Fibroblast of skin of scalp (primary cell): ENCODE measurements around the gene PTPRD.

Experiments used
- DNase-seq: peaks from one replicate; pipeline ENCODE4 v3.0.0-alpha.2; 2013

PTPRD gene

DNA sequence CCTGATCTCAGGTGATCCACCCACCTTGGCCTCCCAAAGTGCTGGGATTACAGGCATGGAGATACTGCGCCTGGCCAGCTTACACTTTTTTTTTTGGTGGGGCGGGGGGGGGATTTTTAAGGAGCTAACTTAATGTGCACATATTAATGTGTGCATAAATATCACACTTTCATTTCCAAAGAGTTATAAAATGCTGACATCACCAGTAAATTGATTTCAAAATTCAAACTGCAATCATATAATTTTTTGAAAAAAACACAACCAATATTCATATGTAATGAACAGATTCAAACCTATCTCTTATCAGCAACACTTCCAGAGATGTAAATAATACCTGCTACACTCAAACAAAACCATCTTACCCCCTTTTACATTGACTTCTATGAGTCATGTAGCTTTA, 1806.7 kb downstream of the PTPRD start:
- no peak for DNase-seq

DNA sequence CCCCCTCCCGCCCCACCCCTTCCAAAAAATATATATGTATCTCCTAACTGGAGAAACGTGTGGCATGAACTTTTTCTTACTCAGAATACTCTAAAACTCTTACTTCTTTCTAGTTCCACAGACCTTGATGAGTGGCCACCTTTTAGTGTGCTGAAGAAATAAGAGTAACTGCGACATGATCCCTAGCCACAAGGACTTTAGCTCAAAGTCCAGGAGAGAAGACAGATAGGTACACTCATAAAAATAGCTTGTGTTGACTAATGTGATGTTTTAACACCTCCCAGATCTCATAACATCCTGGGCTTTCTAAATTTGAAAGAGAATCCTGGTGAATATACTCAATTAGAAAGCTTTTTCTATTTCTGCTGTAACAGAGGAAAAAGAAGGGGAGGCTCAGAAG, 1808.2 kb downstream of the PTPRD start:
- DNase-seq, result no peak

DNA sequence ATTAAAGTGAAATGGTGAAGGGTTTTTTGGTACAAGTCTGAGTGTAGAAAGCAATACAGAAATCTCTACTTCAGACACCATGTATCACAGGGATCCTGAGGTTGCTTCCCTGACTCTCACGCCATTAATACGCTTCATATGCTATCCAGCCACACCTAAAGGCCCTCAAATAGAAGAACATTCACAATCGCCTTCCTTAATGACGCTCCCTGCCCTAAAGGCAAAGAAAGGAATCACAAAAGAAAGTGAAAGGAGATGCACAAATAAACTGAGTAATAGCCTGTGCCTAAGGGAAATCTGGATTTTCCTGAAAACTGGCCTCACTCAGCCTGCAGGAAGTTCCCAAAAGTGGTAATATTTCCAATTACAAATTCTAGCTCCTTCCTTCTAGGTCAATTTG, 1810.6 kb downstream of the PTPRD start:
- no peak for DNase-seq

DNA sequence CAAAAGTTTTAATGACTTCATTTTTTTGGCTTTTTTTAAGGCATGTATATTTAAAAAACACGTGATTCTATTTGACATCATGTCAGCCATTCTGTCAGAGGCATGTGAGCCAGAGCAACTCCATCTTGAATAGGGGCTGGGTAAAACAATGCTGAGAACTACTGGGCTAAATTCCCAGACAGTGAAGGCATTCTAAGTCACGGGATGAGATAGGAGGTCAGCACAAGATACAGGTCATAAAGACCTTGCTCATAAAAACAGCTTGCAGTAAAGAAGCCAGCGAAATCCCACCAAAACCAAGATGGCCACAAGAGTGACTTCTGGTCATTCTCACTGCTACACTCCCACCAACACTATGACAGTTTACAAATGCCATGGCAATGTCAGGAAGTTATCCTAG, 1812.6 kb downstream of the PTPRD start:
- DNase-seq, result no peak

DNA sequence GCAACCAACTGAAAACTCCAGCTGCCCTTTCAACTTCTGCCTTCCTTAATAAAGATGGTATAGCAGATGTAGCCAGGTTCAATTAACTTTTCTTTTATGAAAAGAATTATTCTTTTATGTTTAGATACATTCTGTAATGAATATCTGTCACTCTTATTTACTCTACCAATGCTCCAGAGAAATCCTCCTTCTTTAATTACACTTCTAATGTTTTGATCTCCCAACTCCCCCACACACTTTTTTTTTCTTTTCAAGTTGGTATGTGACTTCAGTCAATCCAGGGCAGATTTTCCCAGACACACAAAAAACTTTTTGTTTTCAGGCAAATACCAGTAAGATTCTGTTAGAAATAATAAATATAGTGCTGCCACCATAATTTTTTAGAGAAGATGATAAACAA, 1813.2 kb downstream of the PTPRD start:
- no peak for DNase-seq

DNA sequence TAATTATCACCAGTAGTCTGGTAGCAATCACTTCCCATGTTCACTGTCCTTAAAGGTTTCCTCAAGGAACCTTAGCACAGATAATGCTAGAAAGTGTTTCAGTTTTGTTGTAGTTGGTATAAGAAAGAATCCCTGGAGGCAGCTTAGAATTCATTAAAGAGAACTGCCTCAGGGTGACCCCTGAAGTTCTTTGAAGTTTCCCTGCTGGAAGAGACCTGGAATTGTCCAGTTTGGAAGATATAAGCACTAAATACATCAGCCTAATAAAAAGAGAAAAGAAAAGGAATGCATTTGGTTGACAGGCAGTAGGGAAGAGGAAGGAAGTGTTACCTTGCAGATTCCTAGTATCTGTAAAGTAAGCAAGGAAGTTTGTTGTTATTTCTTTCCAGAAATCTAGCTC, 1813.6 kb downstream of the PTPRD start:
- no peak for DNase-seq

DNA sequence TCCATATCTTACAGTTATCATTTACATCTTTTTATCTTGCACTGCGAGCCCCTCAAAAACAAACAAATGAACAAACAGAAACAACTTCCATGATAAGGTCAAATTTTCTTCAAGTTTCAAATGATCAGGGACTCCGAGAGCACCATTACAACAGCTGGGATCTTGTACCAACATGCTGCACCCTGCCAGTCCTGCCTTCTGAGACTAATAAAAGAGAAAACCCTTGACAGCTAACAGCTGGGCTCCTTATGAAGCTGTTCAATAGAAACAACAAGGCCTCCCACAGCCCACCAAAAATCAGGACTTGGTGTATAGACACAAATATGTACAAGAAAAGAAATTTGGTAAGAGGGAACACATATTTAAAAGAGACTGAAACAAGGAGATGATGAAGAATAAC, 1828.0 kb downstream of the PTPRD start:
- no peak for DNase-seq

DNA sequence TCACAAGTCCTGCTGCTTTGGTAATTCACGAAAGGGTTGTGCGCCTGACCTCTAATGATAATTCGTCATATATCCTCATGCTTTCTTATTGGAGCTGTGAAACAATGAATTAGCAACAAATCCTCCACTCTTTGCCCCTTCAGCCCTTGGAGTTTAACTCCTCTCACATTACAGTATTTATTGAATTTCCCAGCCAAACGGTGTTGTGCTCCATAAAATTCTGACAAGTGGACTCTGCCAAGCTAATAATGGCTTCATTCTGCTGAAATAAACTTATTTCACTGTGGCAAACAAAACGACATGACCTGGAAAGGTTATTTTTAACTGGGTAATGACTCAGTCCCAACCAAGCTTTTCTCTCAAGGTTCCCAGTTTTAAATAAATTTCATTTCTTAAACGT, 1828.9 kb downstream of the PTPRD start:
- no peak for DNase-seq

DNA sequence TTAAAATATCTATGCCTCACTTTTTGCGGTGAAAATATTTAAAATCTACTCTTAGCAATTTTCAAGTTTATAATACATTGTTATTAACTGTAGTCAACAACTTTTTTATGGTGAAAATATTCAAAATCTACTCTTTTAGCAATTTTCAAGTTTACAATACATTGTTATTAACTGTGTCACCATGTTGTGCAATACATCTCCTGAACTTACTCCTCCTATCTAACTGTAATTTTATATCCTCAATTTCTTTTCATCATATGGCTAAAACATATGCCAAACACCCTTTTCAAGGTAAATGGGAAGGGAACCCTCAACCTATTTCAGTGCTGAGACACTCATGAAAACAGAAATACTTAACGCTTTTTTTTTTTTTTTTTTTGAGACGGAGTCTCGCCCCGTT, 1830.6 kb downstream of the PTPRD start:
- DNase-seq, result no peak

DNA sequence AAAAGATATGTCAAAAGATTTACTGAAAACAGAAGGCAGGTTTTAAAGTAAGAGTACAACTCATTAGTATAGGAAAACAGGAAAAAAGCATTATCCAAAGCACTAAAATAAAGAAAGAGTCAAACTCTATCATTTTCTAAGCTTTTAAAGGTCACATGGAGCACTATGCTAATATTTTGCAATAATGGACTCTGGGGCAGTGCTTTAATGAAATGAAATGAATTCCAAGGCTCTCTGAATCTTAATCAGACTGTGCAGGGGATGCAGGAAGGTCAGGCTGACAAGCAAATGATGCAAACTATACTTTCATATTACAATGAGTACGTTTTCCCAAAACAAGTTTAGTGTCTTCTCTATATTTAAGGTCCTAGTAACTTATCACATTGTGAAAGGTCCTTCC, 1831.3 kb downstream of the PTPRD start:
- no peak for DNase-seq

DNA sequence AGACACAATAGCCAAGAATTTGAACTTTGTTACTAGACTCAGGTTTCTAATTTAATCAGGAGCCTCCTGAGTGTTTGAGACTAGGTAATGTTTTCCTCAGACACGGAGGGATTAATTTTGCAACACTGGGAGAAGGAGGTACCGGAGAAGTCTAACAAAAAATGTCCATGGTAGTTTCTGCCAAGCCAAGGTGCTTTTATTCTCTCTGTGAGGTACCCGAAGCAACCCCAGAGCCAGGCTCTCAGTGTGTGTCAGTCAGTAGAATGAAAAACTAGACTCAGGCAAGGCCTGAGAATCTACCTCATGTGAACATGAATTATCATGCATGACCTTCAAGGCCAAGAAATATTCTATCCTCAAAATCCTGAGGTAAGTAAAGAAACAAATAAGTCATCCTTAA, 1832.4 kb downstream of the PTPRD start:
- DNase-seq, result no peak

DNA sequence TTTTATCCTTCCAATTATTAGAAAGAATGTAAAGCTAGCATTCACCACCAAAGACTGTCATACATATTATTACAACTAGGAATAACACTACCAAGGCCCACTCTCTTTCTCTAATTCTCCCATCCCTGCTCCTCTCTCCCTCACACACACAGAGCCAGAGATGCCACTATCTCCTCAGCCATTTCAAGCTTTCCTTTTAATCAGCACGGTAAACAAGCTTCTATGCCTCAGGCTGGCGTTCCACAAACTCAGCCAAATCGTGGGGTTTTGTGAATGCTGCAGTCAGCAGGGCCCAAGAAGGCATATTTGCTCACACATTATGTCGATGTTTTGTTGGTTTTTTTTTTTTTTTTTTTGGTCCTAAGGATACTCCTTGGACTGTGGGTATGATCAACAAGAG, 1833.3 kb downstream of the PTPRD start:
- no peak for DNase-seq

DNA sequence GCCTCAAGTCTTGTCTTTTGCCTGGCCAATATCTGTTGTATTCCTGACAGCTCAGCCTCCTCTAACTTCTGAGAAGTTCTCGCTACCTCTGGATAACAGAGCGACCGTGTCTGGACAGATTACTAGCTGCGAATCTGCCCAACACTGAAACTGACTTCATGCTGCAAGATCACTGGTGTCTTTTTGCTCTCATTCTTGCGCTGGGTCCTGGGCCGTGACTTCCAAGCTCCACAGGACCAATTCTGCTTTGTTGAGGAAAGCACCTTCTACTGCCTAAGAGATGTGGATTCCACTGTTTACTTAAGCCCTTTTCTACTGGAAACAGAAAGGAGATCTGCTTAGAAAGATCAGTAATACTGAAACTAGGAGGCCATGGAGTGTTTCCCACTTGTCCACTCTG, 1834.4 kb downstream of the PTPRD start:
- DNase-seq, result no peak

DNA sequence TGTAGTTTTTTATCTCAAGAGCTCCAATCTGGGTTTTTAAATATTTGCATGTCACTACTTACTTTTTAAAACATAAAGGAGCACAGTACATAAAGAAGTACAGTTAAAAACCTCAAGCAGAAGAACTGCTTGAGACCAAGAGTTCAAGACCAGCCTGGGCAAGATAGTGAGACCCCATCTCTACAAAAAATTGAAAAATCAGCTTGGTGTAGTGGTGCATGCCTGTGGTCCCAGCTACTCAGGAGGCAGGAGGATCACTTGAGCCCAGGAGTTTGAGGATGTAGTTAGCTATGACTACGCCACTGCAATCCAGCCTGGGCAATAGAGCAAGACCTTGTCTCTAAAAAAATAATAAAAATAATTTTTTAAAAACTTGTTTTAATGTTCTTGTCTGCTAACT, 1840.5 kb downstream of the PTPRD start:
- DNase-seq, result no peak

DNA sequence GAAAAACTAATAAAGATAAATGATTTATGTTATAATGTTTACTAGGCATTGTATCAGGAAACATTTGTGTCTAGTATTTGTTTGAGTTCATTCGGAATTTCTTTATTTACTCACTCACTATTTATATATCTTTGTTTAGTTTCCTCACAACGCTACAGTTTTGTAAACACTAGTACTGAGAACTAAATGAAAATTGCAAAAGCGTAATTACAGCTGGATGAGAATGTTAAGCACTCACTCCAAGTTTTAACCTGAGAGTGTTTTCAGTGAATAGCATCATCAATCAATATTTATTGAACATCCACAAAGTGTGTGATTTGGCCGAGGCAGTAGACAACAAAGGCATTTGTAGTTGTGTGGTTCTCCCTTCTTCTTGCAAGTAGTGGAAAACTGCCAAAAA, 1843.6 kb downstream of the PTPRD start:
- no peak for DNase-seq

DNA sequence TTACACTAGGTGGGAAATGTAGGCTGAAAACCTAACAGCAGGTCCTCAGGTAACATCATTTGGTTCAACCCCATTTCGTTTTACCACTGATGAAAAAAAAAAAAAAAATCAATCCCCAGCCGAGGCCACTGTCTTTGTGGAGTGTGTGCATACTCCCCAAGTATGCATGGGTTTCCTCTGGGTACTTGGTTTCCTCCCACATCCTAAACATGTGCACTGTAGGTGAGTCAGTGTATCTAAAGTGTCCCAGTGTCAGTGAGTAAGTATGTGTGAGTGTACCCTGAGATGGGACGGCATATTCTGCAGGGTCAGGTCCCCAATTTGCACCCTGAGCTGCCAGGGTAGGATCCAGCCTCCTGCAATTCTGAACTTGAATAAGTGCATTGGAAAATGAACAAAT, 1846.7 kb downstream of the PTPRD start:
- DNase-seq, result no peak

DNA sequence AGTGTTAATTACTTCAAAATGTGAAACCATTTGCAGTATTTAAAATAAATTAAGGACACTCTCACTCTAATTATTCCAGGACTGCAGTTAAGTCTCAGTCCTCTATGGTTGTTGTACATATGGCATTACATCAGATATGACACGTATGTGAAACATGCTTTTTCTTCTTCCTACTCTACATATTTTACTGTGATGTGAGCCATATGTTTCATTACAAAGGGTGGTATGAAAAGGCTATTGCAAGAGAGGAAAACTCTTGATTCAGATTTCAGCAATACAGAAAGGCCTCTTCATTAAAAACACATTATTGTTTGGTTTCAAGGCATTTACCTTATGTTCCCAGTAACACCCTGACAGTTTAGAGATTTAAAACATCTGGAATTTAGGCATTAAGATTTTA, 1848.8 kb downstream of the PTPRD start:
- peak; percentile 81 for DNase-seq

DNA sequence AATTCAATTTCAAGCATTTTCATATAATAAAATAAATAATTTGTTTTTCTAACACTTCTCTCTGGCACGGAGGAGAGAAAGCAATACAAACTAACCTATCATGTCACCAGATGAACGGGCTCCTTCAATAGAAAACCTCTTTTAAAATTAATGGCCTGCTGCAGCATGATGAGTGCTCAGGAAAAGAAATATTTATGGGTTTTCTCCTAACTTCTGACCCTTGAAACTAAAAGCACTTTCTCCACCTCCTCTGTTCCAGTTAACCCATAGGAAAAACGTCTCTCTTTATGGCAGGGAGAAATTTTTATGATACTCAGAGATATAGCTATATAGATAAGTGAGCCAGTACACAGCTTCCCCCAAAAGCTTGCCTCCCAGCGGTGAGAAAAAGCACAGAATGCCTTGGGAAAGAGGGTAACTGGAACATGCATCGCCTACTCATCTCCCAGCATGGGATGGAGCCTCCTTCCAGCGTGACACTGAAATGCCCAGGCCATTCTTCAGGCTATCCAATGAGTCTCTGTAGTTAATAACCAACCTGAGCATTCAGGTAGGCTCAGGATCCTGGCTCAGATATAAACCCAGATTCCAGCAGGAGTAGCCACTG, 1850.2 kb downstream of the PTPRD start:
- DNase-seq, result no peak

DNA sequence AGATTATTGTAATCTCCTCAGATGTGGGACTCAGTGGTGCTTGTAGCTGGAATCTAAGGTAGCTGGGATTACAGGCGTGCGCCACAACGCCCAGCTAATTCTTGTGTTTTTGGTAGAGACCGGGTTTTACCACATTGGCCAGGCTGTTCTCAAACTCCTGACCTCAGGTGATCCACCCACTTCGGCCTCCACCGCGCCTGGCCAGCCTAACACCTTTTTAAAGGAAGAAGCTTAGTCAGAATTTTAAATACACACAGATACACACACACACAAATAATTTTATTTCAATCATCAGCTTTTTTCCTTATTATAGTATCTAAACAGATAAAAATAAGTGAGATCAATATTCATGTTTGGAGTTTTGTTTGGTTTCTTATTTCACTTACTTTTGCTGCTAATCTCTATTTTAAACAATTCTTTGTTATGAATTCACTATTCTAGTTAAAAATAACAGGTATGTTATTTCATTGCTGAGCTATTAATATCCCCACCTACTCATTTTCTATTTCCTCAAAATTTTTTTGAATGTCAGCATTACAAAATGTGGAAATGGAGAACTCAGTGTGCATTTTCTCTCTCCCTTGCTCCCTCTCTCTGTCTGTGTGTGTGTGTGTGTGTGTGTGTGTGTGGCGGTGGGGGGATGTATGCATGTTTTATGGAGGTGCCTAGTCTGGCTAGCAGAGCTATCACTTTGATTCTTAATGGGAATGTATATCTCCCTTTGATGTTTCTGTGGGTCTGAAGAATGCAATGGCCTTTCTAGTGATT, 1852.6 kb downstream of the PTPRD start:
- no peak for DNase-seq

DNA sequence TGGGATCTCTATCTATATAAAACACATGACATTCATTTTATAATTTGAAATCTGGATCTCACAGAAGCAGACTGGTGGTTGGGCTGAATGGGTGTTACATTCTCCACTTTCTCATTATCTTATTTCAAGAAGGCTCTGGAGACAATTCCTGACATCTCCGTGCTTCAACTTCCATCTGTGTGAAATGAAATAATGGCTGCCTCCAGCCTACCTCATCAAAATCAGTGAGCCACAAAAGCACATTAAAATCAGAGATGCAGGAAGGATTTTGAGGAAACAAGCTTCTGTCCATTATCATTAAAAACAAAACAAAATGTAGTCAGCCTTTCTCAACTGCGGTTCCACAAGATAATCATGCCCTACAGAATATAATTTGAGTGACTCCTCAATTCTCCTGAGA, 1854.9 kb downstream of the PTPRD start:
- no peak for DNase-seq

DNA sequence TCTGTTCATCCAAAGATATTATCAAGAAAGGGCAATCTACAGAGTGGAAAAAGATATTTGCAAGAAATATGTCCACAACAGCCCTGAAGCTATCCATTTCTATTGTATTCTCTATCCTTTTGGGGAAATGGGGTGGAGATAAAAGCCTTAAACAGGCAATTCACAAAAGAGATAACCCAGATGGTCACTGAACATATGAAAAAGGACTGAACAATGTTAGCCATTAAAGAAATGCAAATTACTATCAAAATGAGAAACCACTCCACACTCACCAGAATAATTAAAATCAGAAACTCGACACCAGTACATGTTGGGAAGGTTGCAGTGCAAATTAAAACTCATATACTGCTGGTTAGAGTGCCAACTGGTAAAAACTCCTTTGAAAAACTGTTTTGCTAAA, 1858.1 kb downstream of the PTPRD start:
- no peak for DNase-seq

DNA sequence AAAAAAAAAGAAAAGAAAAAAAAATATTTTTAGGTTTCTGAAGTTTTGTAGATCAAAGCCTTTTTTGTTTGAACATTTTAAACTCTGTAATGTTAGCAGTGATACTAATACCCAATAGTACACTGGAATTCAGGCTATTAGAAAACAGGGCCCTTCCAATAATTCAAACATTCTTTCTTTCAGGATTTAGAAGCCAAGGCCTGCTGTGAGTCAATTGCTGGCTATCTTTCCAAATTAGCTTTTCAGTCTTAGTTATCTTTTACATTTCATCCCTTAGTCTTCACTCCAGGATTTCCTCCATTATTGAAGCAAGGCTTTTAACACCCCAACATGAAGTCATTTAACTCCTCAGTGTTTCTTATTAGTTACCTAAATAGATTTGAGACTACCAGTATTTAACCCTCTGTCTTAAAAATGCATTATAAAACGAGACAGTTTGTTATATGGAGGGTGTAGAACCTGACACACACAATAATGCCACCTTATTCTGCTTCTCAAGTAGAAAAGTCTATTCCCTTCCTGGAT, 1861.3 kb downstream of the PTPRD start:
- peak; percentile 17 for DNase-seq

DNA sequence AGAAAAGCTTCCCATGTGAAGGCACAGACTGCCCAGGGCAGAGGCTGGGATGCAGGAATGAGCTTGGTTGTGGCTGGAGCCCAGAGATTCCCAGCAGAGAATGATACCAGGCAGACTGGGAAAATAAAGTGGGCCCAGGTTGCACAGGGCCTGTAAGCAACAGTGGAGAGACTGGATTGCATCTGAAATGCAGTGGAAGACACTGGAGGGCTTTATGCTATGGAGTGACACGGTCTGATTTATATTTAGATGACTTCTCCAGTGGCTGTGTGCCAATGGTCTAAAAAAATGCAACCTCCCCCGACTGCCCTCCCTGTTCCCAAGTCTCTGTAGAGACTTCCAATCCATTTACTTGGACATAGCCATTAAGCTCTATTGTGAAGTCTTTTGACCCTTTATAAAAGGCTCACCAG, 1862.2 kb downstream of the PTPRD start:
- DNase-seq, result peak; percentile 67

DNA sequence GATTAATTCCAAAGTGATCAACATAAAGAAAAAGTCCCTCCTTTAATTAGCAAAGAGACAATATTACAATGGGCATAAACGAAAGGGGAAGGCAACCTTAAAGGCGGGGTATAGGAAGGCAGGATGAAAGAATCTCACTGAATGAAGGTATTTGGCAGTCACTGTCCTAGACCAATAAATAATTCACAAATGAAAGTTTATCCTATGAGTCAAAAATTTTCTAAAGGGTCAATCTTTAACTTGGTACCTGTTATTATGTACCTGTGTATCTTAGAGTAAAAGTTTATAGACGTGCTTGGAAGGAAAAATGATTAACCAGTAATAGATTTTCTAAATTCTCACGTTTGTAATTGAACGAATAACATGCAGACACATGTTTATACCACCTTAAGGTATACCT, 1867.5 kb downstream of the PTPRD start:
- DNase-seq, result no peak

DNA sequence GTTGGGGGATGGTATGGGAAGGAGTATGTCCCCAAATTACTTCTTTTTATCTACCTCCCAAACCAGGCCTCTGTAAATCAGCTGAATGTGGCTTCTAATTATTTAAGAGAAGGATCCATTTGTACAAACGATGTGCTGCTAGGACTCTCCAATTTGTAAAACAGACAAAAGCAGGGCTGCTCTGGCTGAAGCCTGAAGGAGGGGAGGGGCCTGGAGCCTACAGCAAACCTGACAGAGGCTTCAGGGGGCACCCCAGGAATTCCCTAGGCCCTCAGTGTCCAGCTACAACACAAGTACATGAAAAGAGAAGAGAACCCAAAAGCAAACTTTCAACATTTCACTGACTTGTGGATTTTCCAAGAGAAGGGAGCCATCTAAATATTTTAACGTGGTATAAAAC, 1873.9 kb downstream of the PTPRD start:
- no peak for DNase-seq
